Activated CD8-positive, alpha-beta T cell treated with anti-CD3 and anti-CD28 coated beads for 36 hours (primary cell): ENCODE data around the gene CXorf66. TPM values are rescaled to one million over a fixed set of nuclear protein-coding genes. Genes with fewer than 3 reads are reported as not detected.

Experiments
- ATAC-seq: fragments of 200-7000 bp; cut with Tn5 transposase; one replicate; pipeline ENCODE4 v1.10.0; 2021; ENCODE audit warnings: mild to moderate bottlenecking, moderate library complexity
- CTCF ChIA-PET: fragments of 350-600 bp; sonication (Branson Sonifier 250); formaldehyde crosslinking; loops from one replicate; lab custom pipeline; 2021; ENCODE audit warnings: antibody characterized with exemption; lab: Charles Lee
- POLR2A ChIA-PET: fragments of 350-600 bp; sonication (Branson Sonifier 250); formaldehyde crosslinking; loops from one replicate; lab custom pipeline; 2021; ENCODE audit warnings: antibody characterized with exemption; lab: Charles Lee
- DNase-seq: peaks from one replicate; pipeline ENCODE4 v3.0.0-alpha.2; 2020
- H3K27ac Mint-ChIP-seq: one replicate; pipeline ENCODE4 v1.8.0; 2021; ENCODE audit warnings: mild to moderate bottlenecking, mixed read lengths
- H3K27me3 Mint-ChIP-seq: one replicate; pipeline ENCODE4 v1.8.0; 2021; ENCODE audit warnings: mixed read lengths
- H3K36me3 Mint-ChIP-seq: one replicate; pipeline ENCODE4 v1.8.0; 2021; ENCODE audit warnings: low read depth, mixed read lengths
- H3K4me1 Mint-ChIP-seq: one replicate; pipeline ENCODE4 v1.8.0; 2021; ENCODE audit warnings: low read depth, mixed read lengths
- H3K4me3 Mint-ChIP-seq: one replicate; pipeline ENCODE4 v1.8.0; 2021; ENCODE audit warnings: mild to moderate bottlenecking, moderate library complexity, mixed read lengths
- H3K9me3 Mint-ChIP-seq: one replicate; pipeline ENCODE4 v1.8.0; 2021; ENCODE audit warnings: mixed read lengths
- intact Hi-C: fragments of 100-400 bp; cut with micrococcal nuclease; formaldehyde crosslinking; loops from one replicate; pipeline ENCODE4 v1.10.0; 2022
- total RNA-seq, 2 experiments: library from RNA; stranded (reverse); gene quantifications; one replicate each; pipeline ENCODE4 v1.2.3, GENCODE V29; 2021
- TF ChIP-seq, protein P1 (sequence below): fragments of 200-600 bp; IDR thresholded peaks from one replicate; pipeline ENCODE4 v1.8.0; 2022; ENCODE audit warnings: antibody characterized with exemption, mild to moderate bottlenecking

Gene CXorf66
- total RNA-seq = not detected

- no peak for ATAC-seq
- Mint-ChIP-seq H3K9me3 (no peaks in the 10 kb centered on the region), H3K4me3 (no peak within 1 kb of the TSS), H3K27ac (no peak within 1 kb of the TSS), H3K4me1 (no peaks in the 10 kb centered on the region), H3K27me3 (peaks cover 4% of the 10 kb centered on the region), H3K36me3 (no peaks in the 10 kb centered on the region)
- ChIA-PET CTCF (no interaction called here), POLR2A (no interaction called here)
- intact Hi-C loops = no loop called here
- no peak for DNase-seq
- TF ChIP-seq, protein P1, sequence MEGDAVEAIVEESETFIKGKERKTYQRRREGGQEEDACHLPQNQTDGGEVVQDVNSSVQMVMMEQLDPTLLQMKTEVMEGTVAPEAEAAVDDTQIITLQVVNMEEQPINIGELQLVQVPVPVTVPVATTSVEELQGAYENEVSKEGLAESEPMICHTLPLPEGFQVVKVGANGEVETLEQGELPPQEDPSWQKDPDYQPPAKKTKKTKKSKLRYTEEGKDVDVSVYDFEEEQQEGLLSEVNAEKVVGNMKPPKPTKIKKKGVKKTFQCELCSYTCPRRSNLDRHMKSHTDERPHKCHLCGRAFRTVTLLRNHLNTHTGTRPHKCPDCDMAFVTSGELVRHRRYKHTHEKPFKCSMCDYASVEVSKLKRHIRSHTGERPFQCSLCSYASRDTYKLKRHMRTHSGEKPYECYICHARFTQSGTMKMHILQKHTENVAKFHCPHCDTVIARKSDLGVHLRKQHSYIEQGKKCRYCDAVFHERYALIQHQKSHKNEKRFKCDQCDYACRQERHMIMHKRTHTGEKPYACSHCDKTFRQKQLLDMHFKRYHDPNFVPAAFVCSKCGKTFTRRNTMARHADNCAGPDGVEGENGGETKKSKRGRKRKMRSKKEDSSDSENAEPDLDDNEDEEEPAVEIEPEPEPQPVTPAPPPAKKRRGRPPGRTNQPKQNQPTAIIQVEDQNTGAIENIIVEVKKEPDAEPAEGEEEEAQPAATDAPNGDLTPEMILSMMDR = no peak
Observed at GRCh38 chrX:139965421-139965820, at the start of gene CXorf66. CXorf66 (minus strand) TSS chrX:139965521; CDS start chrX:139965496, 25 bp downstream.

- no peaks in the 10 kb centered on the region for H3K27me3 Mint-ChIP-seq
- no peaks in the 10 kb centered on the region for H3K9me3 Mint-ChIP-seq
- no peak overlapping the region for H3K4me3 Mint-ChIP-seq
- ChIA-PET CTCF (no interaction called here), POLR2A (no interaction called here)
- intact Hi-C loops = no loop called here
- H3K4me1 Mint-ChIP-seq = no peaks in the 10 kb centered on the region
- DNase-seq (no peak), ATAC-seq (no peak)
- TF ChIP-seq, protein P1 = no peak
- no peaks in the 10 kb centered on the region for H3K36me3 Mint-ChIP-seq
- no peak overlapping the region for H3K27ac Mint-ChIP-seq
Observed at GRCh38 chrX:139982856-139983255, 17.5 kb upstream of the CXorf66 start.

DNA sequence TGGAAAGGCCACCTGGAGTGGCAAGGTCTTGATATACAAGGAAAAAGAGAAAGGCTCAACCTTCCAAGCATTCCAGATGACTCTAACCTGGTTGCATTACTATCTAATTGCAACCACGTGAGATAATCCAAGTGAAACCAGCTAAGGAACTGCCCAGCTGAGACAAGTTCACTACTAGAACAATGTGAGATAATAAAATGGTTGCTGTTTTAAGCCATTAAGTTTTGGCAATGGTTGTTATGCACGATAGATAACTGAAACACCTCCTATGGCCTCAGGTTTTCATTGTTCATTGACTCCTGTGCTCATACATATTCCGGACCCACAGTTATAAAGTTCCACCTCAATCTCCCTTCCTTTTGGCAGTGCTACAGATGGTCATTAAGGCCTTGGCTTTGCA, 9.2 kb upstream of the CXorf66 start:
- Mint-ChIP-seq H3K27ac (no peak overlapping the region), H3K4me3 (no peak overlapping the region), H3K4me1 (no peaks in the 10 kb centered on the region), H3K27me3 (peaks cover 5% of the 10 kb centered on the region), H3K9me3 (no peaks in the 10 kb centered on the region), H3K36me3 (no peaks in the 10 kb centered on the region)
- ChIA-PET CTCF (no interaction called here), POLR2A (no interaction called here)
- TF ChIP-seq, protein P1 = no peak
- intact Hi-C loops = no loop called here
- no peak for DNase-seq
- no peak for ATAC-seq

- Mint-ChIP-seq H3K9me3 (no peaks in the 10 kb centered on the region), H3K36me3 (no peaks in the 10 kb centered on the region), H3K4me1 (no peaks in the 10 kb centered on the region), H3K4me3 (no peak overlapping the region), H3K27me3 (peaks cover 5% of the 10 kb centered on the region), H3K27ac (no peak overlapping the region)
- no peak for DNase-seq
- intact Hi-C loops = no loop called here
- CTCF ChIA-PET = no interaction called here
- ATAC-seq = no peak
- POLR2A ChIA-PET = no interaction called here
- TF ChIP-seq, protein P1 = no peak
Observed at GRCh38 chrX:139972629-139973624, 7.6 kb upstream of the CXorf66 start.

- CTCF ChIA-PET = no interaction called here
- no peak for ATAC-seq
Observed at GRCh38 chrX:139972113-139972512, 6.8 kb upstream of the CXorf66 start.

More at GRCh38 chrX:139972113-139972512, 6.8 kb upstream of the CXorf66 start:
- intact Hi-C loops = no loop called here
- Mint-ChIP-seq H3K4me1 (no peaks in the 10 kb centered on the region), H3K27me3 (peaks cover 5% of the 10 kb centered on the region), H3K36me3 (no peaks in the 10 kb centered on the region), H3K9me3 (no peaks in the 10 kb centered on the region), H3K4me3 (no peak overlapping the region), H3K27ac (no peak overlapping the region)
- no peak for DNase-seq
- TF ChIP-seq, protein P1 = no peak
- POLR2A ChIA-PET = no interaction called here
